HG03135 (cell line): Measurements from ENCODE around the gene PRRT1.

Source experiments
- ATAC-seq: cut with Tn5 transposase; IDR thresholded peaks from one replicate; pipeline ENCODE4 v1.9.1; 2021; ENCODE audit warnings: mild to moderate bottlenecking, moderate library complexity; ENCODE audit not compliant: unreplicated experiment

Gene PRRT1

GRCh38 chr6:32175711-32176475, 24.2 kb upstream of the PRRT1 start, which contains the start of gene AGPAT1:
Gene AGPAT1, minus strand, starts transcription at chr6:32176084. Its CDS starts 4,588 bp downstream, at chr6:32171496.
- ATAC-seq, result peak; percentile 39

- no peak for ATAC-seq
These were observed 23.6 kb upstream of the PRRT1 start for GRCh38 chr6:32175322-32175710.

- ATAC-seq, result no peak
These were observed 22.7 kb upstream of the PRRT1 start for GRCh38 chr6:32174416-32174815.

- ATAC-seq, result no peak
These were observed 21.4 kb upstream of the PRRT1 start for GRCh38 chr6:32173051-32173727.

- ATAC-seq, result no peak
These were observed 19.5 kb upstream of the PRRT1 start for GRCh38 chr6:32171234-32171633.

GRCh38 chr6:32170294-32170693, 18.6 kb upstream of the PRRT1 start:
- ATAC-seq, result no peak

- no peak for ATAC-seq
These were observed 17.3 kb upstream of the PRRT1 start for GRCh38 chr6:32168807-32169591.

- no peak for ATAC-seq
These were observed 16.6 kb upstream of the PRRT1 start for GRCh38 chr6:32168350-32168749.

- ATAC-seq, result no peak
These were observed 16.1 kb upstream of the PRRT1 start for GRCh38 chr6:32167761-32168262.

- ATAC-seq, result no peak
These were observed 15.5 kb upstream of the PRRT1 start for GRCh38 chr6:32167154-32167760.

GRCh38 chr6:32166411-32167061, 14.8 kb upstream of the PRRT1 start:
- no peak for ATAC-seq

- no peak for ATAC-seq
These were observed 12.6 kb upstream of the PRRT1 start, which contains the start of gene EGFL8 for GRCh38 chr6:32164295-32164694. Gene EGFL8, plus strand, starts transcription at chr6:32164595. Its CDS starts 1,571 bp downstream, at chr6:32166166.

- no peak for ATAC-seq
These were observed 12.0 kb upstream of the PRRT1 start for GRCh38 chr6:32163559-32164258.

- no peak for ATAC-seq
These were observed 6.3 kb upstream of the PRRT1 start for GRCh38 chr6:32158052-32158451.

GRCh38 chr6:32156891-32157290, 5.2 kb upstream of the PRRT1 start:
- no peak for ATAC-seq

- ATAC-seq, result peak; percentile 52
These were observed 2.9 kb upstream of the PRRT1 start for GRCh38 chr6:32154514-32155161.

- ATAC-seq, result no peak
These were observed 2.1 kb upstream of the PRRT1 start, which contains the start of gene PPT2 for GRCh38 chr6:32153564-32154513. Gene PPT2, plus strand, starts transcription at chr6:32154141. Its CDS starts 454 bp downstream, at chr6:32154595.
